Measurements from ENCODE around the gene NHERF2.

DNA sequence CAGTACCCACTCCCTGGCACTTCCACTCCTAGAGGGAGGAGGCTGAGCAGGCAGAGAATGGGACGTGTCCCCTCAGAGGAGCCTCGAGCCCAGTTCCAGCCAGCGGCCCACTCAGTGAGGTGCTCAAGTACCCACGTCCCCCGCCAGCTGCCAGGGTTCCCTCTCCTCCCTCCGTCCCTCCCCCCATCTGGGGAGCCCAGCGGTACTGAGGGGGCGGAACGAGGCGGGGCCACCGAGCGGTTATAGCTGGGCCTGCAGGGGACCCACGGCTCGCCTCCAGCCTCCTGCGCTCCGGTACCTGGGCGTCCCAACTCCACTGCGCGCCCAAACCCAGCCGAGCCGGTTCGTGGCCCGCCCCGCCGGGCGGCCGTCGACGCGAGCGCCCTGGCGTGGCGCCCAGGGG is 7.2 kb upstream of the NHERF2 start, which contains the start of gene NPW:
- TF ChIP-seq CTCF (IDR thresholded peaks at IDR 0.05; ENCODE audit: low read length) (no peak), EZH2 (optimal IDR thresholded peaks at IDR 0.05; ENCODE audit: low read depth, low read length) (no peak)
